ENCODE results near the gene IGF2BP3.

IGF2BP3 gene

DNA sequence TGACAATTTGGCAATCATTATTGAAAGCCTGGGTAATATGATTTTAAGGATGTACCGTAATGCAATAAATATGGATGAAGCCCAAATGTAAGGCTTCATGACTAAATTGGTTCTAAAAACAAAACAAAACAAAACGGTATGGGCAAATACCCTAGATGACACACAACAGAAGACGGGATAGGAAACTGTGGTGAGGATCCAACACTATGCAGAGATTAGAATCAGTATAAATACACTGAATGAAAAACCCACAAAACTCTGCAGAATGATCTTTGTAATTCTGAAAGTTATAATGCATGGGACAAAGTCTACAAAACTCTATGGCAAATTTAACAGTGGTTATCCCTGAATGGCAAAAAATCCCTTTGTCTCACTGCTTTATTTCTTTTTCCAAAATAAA is 113.6 kb downstream of the IGF2BP3 start:
- TF ChIP-seq, protein P1, sequence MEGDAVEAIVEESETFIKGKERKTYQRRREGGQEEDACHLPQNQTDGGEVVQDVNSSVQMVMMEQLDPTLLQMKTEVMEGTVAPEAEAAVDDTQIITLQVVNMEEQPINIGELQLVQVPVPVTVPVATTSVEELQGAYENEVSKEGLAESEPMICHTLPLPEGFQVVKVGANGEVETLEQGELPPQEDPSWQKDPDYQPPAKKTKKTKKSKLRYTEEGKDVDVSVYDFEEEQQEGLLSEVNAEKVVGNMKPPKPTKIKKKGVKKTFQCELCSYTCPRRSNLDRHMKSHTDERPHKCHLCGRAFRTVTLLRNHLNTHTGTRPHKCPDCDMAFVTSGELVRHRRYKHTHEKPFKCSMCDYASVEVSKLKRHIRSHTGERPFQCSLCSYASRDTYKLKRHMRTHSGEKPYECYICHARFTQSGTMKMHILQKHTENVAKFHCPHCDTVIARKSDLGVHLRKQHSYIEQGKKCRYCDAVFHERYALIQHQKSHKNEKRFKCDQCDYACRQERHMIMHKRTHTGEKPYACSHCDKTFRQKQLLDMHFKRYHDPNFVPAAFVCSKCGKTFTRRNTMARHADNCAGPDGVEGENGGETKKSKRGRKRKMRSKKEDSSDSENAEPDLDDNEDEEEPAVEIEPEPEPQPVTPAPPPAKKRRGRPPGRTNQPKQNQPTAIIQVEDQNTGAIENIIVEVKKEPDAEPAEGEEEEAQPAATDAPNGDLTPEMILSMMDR (IDR thresholded peaks at IDR 0.05), result no peak

DNA sequence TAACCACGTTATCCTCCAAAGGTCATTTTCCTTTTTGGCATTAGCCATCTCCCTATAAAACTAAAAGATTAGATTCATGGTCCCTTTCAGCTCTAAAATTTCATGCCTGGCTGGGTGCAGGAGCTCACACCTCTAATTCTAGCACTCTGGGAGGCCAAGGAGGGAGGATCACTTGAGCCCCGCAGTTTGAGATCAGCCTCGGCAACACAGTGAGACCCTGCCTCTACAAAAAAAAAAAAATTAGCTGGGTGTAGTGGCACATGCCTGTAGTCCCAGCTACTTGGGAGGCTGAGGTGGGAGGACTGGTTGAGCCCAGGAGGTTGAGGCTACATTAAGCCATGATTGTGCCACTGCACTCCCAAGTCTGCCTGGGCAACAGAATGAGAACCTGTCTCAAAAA is 114.1 kb downstream of the IGF2BP3 start:
- TF ChIP-seq, protein P1 (IDR thresholded peaks at IDR 0.05), result no peak

DNA sequence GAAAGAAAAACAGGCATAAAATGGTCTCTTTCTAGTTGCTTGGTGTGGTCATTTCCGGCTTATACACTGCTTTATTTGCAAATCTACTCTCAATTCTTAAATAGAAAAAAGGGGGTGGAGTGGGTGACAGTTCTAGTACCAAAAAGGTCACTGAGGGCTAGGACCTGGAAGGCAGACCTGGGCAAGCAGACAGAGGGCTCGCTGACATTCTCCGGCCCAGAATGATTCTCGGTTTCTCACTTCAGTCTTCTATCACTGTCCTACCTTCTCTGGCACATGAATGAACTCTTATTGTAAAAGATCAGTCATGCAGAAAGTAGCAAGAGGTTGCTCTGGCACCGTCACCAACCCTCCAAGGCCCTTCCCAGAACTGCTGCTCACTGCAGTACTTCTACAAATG is 117.1 kb downstream of the IGF2BP3 start:
- TF ChIP-seq, protein P1 (IDR thresholded peaks at IDR 0.05), result no peak

DNA sequence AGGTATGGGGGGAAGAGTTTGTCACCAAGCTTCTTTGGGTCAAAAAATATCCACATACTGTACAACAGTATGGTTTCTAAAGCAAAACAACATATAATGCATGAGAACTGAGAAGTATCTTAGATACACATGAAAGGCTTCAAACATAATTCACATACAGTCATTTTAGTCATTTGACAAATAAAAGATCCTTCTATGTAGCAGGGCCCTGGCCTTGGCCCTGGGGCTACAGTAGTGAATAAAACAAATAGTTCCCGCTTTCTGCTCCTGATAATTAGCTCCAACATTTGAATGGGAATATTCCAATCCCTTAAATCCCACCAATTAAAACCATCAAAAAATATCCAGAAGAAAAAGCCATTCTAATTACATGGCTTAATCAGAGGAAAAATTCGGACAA is 119.8 kb downstream of the IGF2BP3 start:
- TF ChIP-seq, protein P1 (IDR thresholded peaks at IDR 0.05), result no peak

DNA sequence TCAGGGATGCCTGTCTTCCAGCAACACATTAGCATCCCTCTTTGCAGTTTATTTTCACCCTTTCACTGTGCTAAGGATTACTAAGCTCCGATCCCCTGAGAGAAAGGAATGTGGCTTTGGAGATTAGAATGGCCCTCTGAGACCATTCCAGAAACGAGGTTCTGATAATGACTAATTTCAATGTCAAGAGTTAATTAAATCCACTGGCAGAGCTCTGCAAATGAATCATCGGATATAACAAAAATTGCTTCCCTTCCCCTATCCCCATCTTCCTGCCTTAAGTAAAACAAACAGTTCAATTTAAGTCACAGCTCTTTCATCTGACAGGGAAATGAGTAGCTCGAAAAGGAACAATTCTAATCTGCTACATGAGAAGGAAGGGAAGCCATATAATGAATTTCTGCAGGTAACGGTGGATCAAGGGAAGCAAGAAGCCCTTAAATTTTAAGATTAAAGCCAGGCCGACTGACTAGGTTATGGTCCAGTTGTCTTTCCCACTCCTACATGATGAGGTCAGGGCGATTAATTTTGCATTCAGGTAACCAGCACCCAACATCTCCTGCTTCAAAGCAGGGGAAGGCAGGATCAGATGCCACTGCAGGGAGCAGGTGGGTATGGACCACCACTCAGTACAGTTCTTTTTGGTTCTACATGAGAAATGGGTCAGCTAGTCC is 120.7 kb downstream of the IGF2BP3 start:
- TF ChIP-seq, protein P1 (IDR thresholded peaks at IDR 0.05), result no peak

DNA sequence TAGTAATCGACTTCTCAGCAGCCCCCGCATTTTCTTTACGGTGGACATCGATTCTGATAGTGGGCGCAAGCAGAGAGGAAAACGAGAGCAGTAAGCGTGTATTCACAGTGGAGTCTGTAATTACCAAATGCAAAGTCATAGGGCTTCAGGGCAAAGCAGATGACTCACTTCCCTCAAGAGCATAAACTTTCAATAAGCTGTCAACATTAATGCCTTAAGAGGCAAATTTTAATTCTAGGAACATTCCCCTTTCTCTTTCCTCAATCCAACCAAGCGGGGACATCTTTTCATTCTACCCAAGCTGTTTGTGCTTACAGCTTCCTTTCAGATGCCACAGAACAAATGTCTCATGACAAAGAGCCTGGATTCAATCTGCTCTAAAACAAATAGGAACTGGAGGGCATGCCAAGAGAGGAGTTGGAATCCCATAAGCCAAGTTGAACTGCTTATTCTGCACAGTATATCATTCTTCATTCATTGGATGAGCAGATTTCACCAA is 122.6 kb downstream of the IGF2BP3 start:
- TF ChIP-seq, protein P1 (IDR thresholded peaks at IDR 0.05), result no peak

DNA sequence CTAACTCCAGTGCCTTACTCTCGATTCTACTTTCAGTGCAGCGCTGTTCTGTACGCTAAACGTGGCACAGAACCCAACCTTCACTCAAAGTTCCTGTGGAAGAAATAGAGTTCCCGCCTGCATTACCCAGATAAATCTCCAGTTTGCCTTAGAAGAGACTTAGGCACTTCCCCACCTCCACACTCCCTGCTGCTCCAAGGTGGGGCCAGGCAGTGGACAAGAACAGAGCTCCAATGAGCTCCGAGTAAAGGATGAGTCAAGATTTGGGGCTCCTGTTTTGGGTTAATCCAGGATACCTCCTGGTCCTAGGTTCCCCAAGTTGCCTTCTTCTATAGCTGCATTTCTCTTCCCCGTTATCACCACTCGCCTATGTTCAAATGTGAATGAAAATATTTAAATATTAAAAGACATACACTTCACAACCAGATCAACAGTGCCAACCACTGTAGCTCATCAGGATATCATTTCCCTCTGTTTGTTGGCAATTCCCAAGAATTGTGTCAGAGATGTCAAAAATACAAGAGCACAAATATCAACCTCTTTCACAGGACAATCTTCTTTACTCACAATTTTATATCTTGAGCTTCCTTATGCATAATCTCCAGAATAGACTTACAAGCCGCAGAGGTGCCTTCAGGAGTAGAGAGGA is 123.1 kb downstream of the IGF2BP3 start:
- TF ChIP-seq, protein P1 (IDR thresholded peaks at IDR 0.05), result no peak
